Adrenal gland (tissue), 12 donors: ENCODE data around the gene SUN2. TPM values are rescaled to one million over a fixed set of nuclear protein-coding genes. Genes with fewer than 3 reads are reported as not detected.
A peak's percentile ranks its signal among the peaks of the same experiment; 100 is the strongest.

ENCODE experiments used
- DNase-seq, 7 donors: peaks; one replicate each; pipeline ENCODE4 v3.0.0-alpha.2; 2019 to 2020
- H3K27ac ChIP-seq, 5 donors: fragments of 200-600 bp; sonication (generic) in 4 of 5; 1 replicate in 3 of 5; 2 replicates in 2 of 5; pipeline versions ENCODE4 v1.5.1 to v1.8.0; 2016 to 2020; ENCODE audit warnings: mild to moderate bottlenecking in 1 of 5
- H3K27me3 ChIP-seq: fragments of 200-600 bp; 2 replicates; pipeline ENCODE4 v1.8.0; 2021
- H3K36me3 ChIP-seq, 2 donors: fragments of 200-600 bp; replicated peaks in 1 of 2; 1 replicate in 1 of 2; 2 replicates in 1 of 2; pipeline versions ENCODE4 v1.5.1 to v1.8.0; 2018 to 2022
- H3K4me1 ChIP-seq, 2 donors: fragments of 200-600 bp; replicated peaks in 1 of 2; 1 replicate in 1 of 2; 2 replicates in 1 of 2; pipeline versions ENCODE4 v1.5.1 to v1.8.0; 2018 to 2021
- H3K4me3 ChIP-seq, 4 donors: fragments of 200-600 bp; sonication (generic) in 3 of 4; one replicate each; pipeline ENCODE4 v1.5.1; 2016 to 2018
- H3K9me3 ChIP-seq, 3 donors: fragments of 200-600 bp; sonication (generic) in 1 of 3; replicated peaks in 1 of 3; 1 replicate in 2 of 3; 2 replicates in 1 of 3; pipeline versions ENCODE4 v1.5.1 to v1.8.0; 2016 to 2021
- POLR2A ChIP-seq, 2 donors: fragments of 450-650 bp; IDR thresholded peaks; one replicate each; pipeline ENCODE4 v1.6.1; 2017; ENCODE audit warnings: antibody characterized with exemption in 2 of 2, mild to moderate bottlenecking in 2 of 2, moderate library complexity in 1 of 2
- WGBS, 4 donors: extraction: QIAGEN DNeasy Blood & Tissue Kit in 2 of 4; methylation state at CpG; one replicate each; pipeline versions ENCODE4 v1.1.5 to v1.1.7; 2013 to 2017; 5-methylcytosine and 5-hydroxymethylcytosine counted together
- intact Hi-C, 2 donors: fragments of 100-400 bp; cut with DNase I; formaldehyde crosslinking; loops; one replicate each; pipeline versions ENCODE4 v1.14.1 to v1.15.0; 2022 to 2023
- polyA plus RNA-seq, 3 donors: library from polyadenylated mRNA; stranded (reverse); fragments of 200-250 nt in 2 of 3; fragments of 350-450 nt in 1 of 3; fragmentation: Illumina TruSeq in 1 of 3; extraction: RNeasy Lipid Tissue Mini Kit (QIAGEN cat#74804) in 1 of 3; gene quantifications; one replicate each; pipeline ENCODE4 v1.2.3, GENCODE V29; 2013 to 2014
- total RNA-seq, 9 donors: library from RNA; depleted of rRNA in 4 of 9; stranded (reverse); fragments of >200 nt in 4 of 9; fragments of 120-200 nt in 1 of 9; fragmentation: NEBNext Ultra II Directional in 1 of 9; extraction: Animal tissue kit (Norgen Biotek cat#: 25700) in 1 of 9; gene quantifications; one replicate each; pipeline versions ENCODE4 v1.1.0 to v1.2.4, GENCODE V29; 2013 to 2023
- TF ChIP-seq, protein P1 (sequence below), 6 experiments: fragments of 450-650 bp in 4 of 6; fragments of 200-600 bp in 2 of 6; sonication (generic) in 1 of 6; IDR thresholded peaks; 1 replicate in 5 of 6; 2 replicates in 1 of 6; pipeline versions ENCODE4 v1.5.1 to v1.8.0; 2016 to 2021; ENCODE audit warnings: antibody characterized with exemption in 6 of 6, mild to moderate bottlenecking in 2 of 6, moderate library complexity in 1 of 6
- donor health status: healthy with polysubstance abuse.
- donor health status: Bipolar disorder and iron deficiency.
- donor health status: DM: yes; HTN: yes; CAD: no.
- donor health status: DM: no; HTN: no; CAD: no.
- donor health status: DM: no; HTN: no; CAD: no.
- donor health status: DM: yes; HTN: yes; CAD: no.

The SUN2 gene
- total and polyA plus RNA-seq, 12 donors = 13.0 to 196 (median 86.9) TPM

DNA sequence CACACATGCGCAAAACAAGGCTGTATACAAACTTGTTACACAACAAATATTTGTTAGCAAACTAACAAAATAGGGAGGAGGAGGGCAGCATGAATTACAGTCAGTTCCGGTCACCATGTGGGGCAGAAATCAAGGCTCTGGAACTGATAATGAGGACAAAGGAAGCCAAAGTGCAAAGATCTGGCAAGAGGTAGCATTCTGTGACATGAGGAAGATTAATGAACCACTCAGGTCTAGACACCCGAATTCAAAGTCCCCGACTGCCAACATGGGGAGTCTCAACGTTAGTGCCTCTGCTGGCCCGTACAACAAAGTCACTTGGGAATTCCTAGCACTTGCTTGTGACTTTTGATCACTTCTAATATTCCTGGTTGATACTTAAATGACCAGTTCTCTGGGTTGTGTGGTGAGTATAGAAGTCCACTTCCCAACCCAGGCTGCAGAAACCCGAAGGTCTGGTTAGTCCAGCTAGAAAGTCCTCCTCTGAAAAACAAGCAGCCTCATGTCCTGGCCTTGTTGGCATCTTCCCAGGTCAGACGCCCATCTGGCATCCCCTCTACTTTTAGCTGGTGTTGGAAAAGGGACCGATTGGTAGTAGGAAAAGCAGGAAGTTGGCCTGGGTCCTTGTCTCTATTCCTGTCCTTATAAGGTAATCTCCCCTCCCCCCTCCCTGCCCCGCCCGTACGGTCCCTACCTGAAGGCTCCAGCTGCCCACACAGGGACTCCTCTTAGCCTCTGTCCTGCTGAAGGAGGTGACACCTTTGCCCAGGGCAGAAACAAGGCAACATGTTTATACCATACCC is 1.6 kb downstream of the SUN2 start:
- Histone ChIP-seq H3K27me3 (no peaks in the 10 kb centered on the region), H3K27ac (peak overlapping the region; percentile 85 to 100 (median 94)), H3K4me1 (peaks cover 25 to 33% of the 10 kb centered on the region in 2 donors), H3K36me3 (peaks cover 0 to 37% of the 10 kb centered on the region in 2 donors), H3K9me3 (no peaks in the 10 kb centered on the region), H3K4me3 (peak overlapping the region in 1 of 4 donors; percentile 82)
- WGBS, 4 donors = 18 to 31% (median 25%) methylated on average over 9 to 12 of the region's 12 CpGs
- no peak for TF ChIP-seq POLR2A (IDR thresholded peaks at IDR 0.05)
- TF ChIP-seq, protein P1, sequence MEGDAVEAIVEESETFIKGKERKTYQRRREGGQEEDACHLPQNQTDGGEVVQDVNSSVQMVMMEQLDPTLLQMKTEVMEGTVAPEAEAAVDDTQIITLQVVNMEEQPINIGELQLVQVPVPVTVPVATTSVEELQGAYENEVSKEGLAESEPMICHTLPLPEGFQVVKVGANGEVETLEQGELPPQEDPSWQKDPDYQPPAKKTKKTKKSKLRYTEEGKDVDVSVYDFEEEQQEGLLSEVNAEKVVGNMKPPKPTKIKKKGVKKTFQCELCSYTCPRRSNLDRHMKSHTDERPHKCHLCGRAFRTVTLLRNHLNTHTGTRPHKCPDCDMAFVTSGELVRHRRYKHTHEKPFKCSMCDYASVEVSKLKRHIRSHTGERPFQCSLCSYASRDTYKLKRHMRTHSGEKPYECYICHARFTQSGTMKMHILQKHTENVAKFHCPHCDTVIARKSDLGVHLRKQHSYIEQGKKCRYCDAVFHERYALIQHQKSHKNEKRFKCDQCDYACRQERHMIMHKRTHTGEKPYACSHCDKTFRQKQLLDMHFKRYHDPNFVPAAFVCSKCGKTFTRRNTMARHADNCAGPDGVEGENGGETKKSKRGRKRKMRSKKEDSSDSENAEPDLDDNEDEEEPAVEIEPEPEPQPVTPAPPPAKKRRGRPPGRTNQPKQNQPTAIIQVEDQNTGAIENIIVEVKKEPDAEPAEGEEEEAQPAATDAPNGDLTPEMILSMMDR (IDR thresholded peaks at IDR 0.05) = no peak
- DNase-seq = peak; percentile 38 to 86 (median 54)
- intact Hi-C loops = no loop called here

DNA sequence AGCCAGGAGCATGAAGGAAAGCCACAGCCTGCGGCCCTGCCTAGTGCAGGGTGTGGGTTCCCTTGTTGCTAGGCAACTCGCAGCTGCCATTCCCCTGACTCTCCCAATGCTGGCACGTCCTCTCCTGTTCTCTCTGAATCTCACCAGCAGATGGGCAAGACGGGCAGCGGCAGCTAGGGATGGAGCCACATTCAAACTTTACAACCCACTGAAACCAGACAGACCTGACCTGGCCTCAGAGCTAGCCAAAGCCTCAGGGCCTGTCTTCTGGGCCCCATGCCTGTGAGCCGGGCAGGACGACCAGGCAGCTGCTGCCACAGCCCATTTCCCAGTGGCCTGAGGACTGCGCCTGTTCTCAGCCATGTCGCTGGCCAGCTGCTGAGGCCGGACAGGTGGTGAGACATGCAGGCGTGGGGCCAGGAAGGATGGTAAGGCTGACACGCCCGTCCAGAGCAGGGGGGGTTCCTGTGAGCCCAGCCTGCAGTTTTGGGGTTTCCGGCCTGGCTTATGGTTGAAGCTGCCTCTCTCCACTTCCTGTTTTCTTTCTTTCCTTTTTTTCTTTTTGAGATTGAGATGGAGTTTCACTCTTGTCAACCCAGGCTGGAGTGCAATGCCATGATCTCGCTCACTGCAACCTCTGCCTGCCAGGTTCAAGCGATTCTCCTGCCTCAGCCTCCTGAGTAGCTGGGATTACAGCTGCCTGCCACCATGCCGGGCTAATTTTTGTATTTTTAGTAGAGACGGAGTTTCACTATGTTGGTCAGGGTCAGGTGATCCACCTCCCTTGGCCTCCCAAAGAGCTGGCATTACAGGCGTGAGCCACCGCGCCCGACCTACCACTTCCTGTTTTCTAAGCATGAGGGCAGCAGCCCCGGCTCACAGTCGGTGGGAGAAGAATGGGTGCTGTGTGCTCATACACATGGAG is 4.1 kb downstream of the SUN2 start:
- DNase-seq = peak in 2 of 7 donors; percentile 41 to 59
- Histone ChIP-seq H3K36me3 (peaks cover 0 to 61% of the 10 kb centered on the region in 2 donors), H3K27me3 (no peaks in the 10 kb centered on the region), H3K27ac (peak overlapping the region in 2 of 5 donors; percentile 23 to 46), H3K9me3 (no peaks in the 10 kb centered on the region), H3K4me1 (peaks cover 25 to 33% of the 10 kb centered on the region in 2 donors), H3K4me3 (no peak overlapping the region)
- intact Hi-C loops = no loop called here
- TF ChIP-seq, protein P1 (IDR thresholded peaks at IDR 0.05) = no peak
- TF ChIP-seq POLR2A (IDR thresholded peaks at IDR 0.05) = no peak
- WGBS, 4 donors = 69 to 75% (median 72%) methylated on average over 21 to 24 of the region's 24 CpGs

DNA sequence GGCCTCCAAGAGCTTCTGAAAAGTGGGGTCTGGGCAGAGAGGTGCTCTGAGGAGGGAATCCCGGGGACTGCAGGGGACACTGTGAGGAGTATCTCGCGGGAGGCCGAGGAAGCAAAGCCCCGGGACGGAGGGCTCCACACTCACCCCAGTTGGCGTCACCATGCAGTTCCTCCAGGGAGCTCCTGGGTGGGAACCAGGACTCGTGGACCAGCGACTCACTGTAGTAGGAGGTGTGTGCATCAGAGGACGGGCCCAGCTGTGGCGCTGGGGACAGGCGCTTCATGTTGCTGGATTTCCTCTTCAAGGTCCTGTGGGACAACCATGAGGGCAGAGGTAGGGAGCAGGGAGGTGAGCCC is 4.8 kb downstream of the SUN2 start:
- peak overlapping the region in 1 of 5 donors; percentile 46 for H3K27ac ChIP-seq

More for the DNA sequence above, 4.8 kb downstream of the SUN2 start:
- no peak for DNase-seq
- Histone ChIP-seq H3K27me3 (no peaks in the 10 kb centered on the region), H3K36me3 (peaks cover 0 to 68% of the 10 kb centered on the region in 2 donors), H3K4me3 (no peak overlapping the region), H3K9me3 (no peaks in the 10 kb centered on the region), H3K4me1 (peaks cover 19 to 27% of the 10 kb centered on the region in 2 donors)
- TF ChIP-seq, protein P1 (IDR thresholded peaks at IDR 0.05) = no peak
- no peak for TF ChIP-seq POLR2A (IDR thresholded peaks at IDR 0.05)
- WGBS, 4 donors = 80 to 88% (median 86%) methylated on average over 8 to 12 of the region's 12 CpGs
- intact Hi-C loops = no loop called here
